Colonic mucosa (tissue), 4 donors: Measurements from ENCODE around the gene PDLIM4. TPM values are rescaled to one million over a fixed set of nuclear protein-coding genes. Genes with fewer than 3 reads are reported as not detected.

Experiments
- DNase-seq: peaks from one replicate; pipeline ENCODE4 v3.0.0-alpha.2; 2020
- H3K27ac ChIP-seq: fragments of 200-600 bp; one replicate; pipeline ENCODE4 v1.8.0; 2021
- H3K27me3 ChIP-seq: fragments of 200-600 bp; one replicate; pipeline ENCODE4 v1.8.0; 2021
- H3K36me3 ChIP-seq: fragments of 200-600 bp; one replicate; pipeline ENCODE4 v1.8.0; 2021
- H3K4me1 ChIP-seq: fragments of 200-600 bp; one replicate; pipeline ENCODE4 v1.8.0; 2021; ENCODE audit warnings: mild to moderate bottlenecking
- H3K4me3 ChIP-seq: fragments of 200-600 bp; one replicate; pipeline ENCODE4 v1.8.0; 2021
- H3K9ac ChIP-seq, 2 donors: one replicate each; pipeline ENCODE4 v1.7.0; 2013; ENCODE audit warnings: control low read depth in 2 of 2, low read depth in 2 of 2, low read length in 2 of 2
- H3K9me3 ChIP-seq: fragments of 200-600 bp; one replicate; pipeline ENCODE4 v1.8.0; 2021
- intact Hi-C: fragments of 100-400 bp; cut with DNase I; formaldehyde crosslinking; loops from one replicate; pipeline ENCODE4 v1.14.1; 2022
- total RNA-seq, 2 donors: library from RNA; stranded (reverse); fragmentation: NEBNext Ultra II Directional in 1 of 2; extraction: Animal tissue kit (Norgen Biotek cat#: 25700) in 1 of 2; gene quantifications; one replicate each; pipeline ENCODE4 v1.2.1, GENCODE V29; 2021
- TF ChIP-seq, protein P1 (sequence below): fragments of 200-600 bp; IDR thresholded peaks from one replicate; pipeline ENCODE4 v1.8.0; 2022; ENCODE audit warnings: antibody characterized with exemption, mild to moderate bottlenecking
- donor health status: healthy.
- donor health status: DM: no; HTN: no; CAD: no.
- donor health status: DM: no; HTN: no; CAD: no.

PDLIM4 gene
- total RNA-seq, 2 donors from 2014 or later = 2.3 to 14.3 TPM

DNA sequence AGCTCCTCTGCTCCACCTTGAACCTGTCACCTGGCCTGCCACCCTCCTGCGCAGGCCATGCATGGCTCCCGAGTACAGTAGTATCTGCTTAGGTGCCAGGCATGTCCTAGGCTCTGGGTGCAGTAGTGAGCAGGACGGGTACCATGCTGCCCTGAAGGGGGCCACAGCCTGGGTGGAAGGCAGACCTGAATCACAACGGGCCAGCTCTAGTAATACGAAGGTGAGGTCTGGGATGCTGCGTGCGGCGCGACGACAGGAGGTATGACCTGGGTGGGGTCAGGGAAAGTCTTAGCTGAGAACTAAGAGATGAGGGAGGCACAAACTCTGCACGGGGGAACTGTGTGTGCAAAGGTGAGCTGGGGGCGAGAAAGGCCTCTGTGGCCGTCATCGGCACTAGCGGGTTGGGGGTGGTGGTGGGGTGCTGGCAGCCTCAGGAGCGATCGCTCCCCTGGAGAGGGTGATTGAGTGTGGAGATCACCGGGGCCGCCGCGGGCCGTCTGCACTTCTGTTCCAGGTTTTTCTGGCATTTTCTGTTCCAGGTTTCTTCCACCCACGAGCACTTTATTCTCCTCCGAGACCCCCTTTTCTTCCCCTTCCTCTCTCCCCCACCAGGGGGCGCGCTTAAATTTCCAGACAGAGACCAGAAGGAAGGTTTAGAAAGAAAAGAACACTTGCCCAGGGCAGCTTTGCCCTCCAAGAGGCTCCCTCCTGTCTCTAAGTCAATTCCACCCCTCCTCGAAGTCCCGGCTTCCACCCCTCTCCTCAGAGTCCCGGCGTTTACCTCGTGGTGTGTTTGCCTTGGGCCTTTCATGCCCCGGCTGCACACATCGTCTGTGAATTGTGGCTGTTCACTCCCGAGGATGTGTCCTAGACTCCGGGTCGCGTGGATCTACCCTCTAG, 15.1 kb downstream of the PDLIM4 start:
- TF ChIP-seq, protein P1, sequence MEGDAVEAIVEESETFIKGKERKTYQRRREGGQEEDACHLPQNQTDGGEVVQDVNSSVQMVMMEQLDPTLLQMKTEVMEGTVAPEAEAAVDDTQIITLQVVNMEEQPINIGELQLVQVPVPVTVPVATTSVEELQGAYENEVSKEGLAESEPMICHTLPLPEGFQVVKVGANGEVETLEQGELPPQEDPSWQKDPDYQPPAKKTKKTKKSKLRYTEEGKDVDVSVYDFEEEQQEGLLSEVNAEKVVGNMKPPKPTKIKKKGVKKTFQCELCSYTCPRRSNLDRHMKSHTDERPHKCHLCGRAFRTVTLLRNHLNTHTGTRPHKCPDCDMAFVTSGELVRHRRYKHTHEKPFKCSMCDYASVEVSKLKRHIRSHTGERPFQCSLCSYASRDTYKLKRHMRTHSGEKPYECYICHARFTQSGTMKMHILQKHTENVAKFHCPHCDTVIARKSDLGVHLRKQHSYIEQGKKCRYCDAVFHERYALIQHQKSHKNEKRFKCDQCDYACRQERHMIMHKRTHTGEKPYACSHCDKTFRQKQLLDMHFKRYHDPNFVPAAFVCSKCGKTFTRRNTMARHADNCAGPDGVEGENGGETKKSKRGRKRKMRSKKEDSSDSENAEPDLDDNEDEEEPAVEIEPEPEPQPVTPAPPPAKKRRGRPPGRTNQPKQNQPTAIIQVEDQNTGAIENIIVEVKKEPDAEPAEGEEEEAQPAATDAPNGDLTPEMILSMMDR = peak; percentile 87
- no peaks in the 10 kb centered on the region for H3K9me3 ChIP-seq
- H3K27ac ChIP-seq = no peak overlapping the region
- DNase-seq = peak; percentile 83
- intact Hi-C loops = loop anchor here (10.0 kb wide), 1 partner anchor 102 kb away; no protein-coding TSS in a partner anchor
- H3K36me3 ChIP-seq = no peaks in the 10 kb centered on the region
- peak overlapping the region; percentile 61 to 73 for H3K9ac ChIP-seq
- H3K4me1 ChIP-seq = peaks cover 6% of the 10 kb centered on the region
- H3K27me3 ChIP-seq = no peaks in the 10 kb centered on the region
- no peak overlapping the region for H3K4me3 ChIP-seq

DNA sequence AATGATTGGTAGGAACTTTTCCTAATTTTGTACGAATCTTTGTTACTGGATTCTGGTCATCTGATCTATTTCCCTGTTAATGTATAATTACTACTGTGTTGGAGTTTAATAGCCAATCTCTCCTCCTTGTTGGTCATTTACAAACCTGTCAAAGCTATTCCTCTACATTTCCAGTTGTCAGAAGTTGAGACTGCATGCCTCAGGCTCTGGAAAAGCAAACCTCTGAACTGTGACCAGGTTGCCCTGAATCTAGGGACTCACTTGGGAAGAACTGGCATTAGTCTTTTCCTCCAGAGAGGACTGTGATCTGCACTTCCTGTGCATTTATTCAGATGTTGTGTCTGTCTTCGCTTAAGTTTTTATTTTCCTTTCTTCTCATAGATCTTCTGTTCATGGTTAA, 16.1 kb downstream of the PDLIM4 start:
- H3K4me1 ChIP-seq = peaks cover 13% of the 10 kb centered on the region
- intact Hi-C loops = loop anchor here (10.0 kb wide), 1 partner anchor 101 kb away; no protein-coding TSS in a partner anchor

DNA sequence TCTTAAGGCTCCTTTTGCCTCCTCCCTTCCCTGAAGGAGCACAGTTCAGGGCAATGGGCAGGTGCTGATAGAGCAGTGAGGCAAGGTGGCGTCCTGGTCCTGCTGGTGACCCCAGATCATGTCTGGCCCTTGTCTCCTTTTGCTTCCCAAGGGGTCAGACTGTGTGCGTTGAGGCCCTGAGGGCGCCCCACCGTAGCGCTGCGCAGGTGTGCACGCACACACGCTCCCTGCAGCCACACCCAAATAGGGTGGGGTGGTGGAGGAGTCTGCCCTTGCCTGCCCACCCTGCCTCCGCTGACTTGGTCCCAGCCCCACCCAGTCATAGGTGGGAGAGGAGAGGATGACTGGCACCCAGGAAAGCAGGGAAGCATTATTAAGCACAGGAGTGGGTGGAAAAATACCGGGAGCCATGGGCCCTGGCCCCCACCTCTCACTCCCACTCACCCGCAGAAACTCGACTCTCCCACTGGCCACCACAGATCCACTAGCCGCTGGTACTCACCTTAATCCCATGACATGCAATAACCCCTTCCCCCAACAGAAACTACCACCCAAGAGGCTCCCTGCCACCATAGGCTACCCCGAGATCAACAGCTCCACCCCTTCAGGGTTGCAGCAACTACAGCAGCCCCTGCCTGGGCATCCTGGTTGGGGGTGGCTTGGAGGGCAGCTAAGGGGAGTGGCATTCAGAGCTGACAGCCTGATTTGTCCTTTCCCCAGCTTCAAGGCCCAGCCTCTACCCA, 16.7 kb downstream of the PDLIM4 start:
- intact Hi-C loops = loop anchor here (10.0 kb wide), 1 partner anchor 101 kb away; no protein-coding TSS in a partner anchor
- no peak overlapping the region for H3K4me3 ChIP-seq

More for the DNA sequence above, 16.1 kb downstream of the PDLIM4 start:
- Histone ChIP-seq H3K9me3 (no peaks in the 10 kb centered on the region), H3K27ac (no peak overlapping the region), H3K4me3 (no peak overlapping the region), H3K9ac (peak overlapping the region; percentile 8 to 73), H3K27me3 (no peaks in the 10 kb centered on the region), H3K36me3 (no peaks in the 10 kb centered on the region)
- no peak for DNase-seq
- TF ChIP-seq, protein P1 = no peak

DNA sequence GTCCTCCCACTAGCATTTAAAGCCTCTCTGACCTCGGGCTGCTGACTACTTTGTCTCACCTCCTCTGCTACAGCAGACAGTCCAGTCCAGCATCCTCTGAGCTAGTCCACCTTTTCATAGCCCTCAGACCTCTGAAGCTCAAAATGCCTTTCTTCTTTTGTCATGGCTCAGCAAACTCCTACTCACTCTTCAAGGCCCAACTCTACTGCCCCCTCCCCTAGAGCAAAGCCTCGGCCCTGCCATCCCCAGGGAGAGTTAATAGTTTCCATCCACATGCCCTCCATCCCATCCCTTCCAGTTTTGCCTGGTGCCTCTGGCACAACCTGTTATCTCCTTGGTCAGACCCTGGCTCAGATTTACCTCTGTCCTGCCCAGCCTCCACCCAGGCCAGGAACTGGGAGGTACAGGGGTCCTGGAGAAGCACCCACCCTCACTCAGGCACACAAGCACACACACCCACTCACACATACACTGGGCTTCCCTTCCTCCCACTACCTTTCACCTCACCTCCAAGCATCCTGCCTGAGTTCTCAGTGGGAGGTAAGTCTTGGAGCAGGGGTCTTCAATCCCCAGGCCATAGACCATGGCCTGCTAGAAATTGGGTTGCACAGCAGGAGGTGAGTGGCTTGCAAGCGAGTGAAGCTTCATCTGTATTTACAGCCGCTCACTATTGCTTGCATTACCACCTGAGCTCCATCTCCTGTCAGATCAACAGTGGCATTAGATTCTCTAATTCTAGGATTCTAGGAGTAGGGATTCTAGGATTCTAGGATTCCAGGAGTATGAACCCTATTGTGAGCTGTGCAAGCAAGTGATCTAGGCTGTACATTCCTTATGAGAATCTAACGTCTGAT, 18.1 kb downstream of the PDLIM4 start:
- TF ChIP-seq, protein P1 = no peak
- H3K27ac ChIP-seq = no peak overlapping the region
- H3K4me1 ChIP-seq = peaks cover 14% of the 10 kb centered on the region
- H3K36me3 ChIP-seq = no peaks in the 10 kb centered on the region
- H3K9me3 ChIP-seq = no peaks in the 10 kb centered on the region
- intact Hi-C loops = loop anchor here (10.0 kb wide), 1 partner anchor 99 kb away; no protein-coding TSS in a partner anchor
- H3K27me3 ChIP-seq = no peaks in the 10 kb centered on the region
- no peak overlapping the region for H3K9ac ChIP-seq
- no peak for DNase-seq
- H3K4me3 ChIP-seq = no peak overlapping the region

More for the DNA sequence above, 16.7 kb downstream of the PDLIM4 start:
- no peaks in the 10 kb centered on the region for H3K27me3 ChIP-seq
- no peaks in the 10 kb centered on the region for H3K9me3 ChIP-seq
- peak overlapping the region; percentile 8 to 49 for H3K9ac ChIP-seq
- H3K4me1 ChIP-seq = peaks cover 14% of the 10 kb centered on the region
- no peak overlapping the region for H3K27ac ChIP-seq
- TF ChIP-seq, protein P1 = no peak
- DNase-seq = peak; percentile 71
- H3K36me3 ChIP-seq = no peaks in the 10 kb centered on the region
